Trophoblast cell (in vitro differentiated cells and primary cell): Measurements from ENCODE around the gene ICA1L.
"Not testable (repeated sequence)": the region's sequence is repeated elsewhere in the genome, so short reads cannot be mapped to it uniquely, and the experiment has no call there.

Experiments used
- DNase-seq, 2 donors: peaks; one replicate each; pipeline ENCODE4 v3.0.0-alpha.2; 2016
- H2AFZ ChIP-seq: 2 replicates; pipeline ENCODE4 v1.6.1; 2013; ENCODE audit warnings: low read length, moderate library complexity, mild to moderate bottlenecking; ENCODE audit not compliant: insufficient read depth, poor library complexity
- H2AK5ac ChIP-seq: 2 replicates; pipeline ENCODE4 v1.6.1; 2013; ENCODE audit warnings: mild to moderate bottlenecking, low read length
- H2BK120ac ChIP-seq: 2 replicates; pipeline ENCODE4 v1.6.1; 2013; ENCODE audit warnings: low read length, mild to moderate bottlenecking, moderate library complexity; ENCODE audit not compliant: insufficient read depth, poor library complexity
- H2BK12ac ChIP-seq: 2 replicates; pipeline ENCODE4 v1.6.1; 2013; ENCODE audit warnings: mild to moderate bottlenecking, low read length, moderate library complexity
- H2BK5ac ChIP-seq: 2 replicates; pipeline ENCODE4 v1.6.1; 2013; ENCODE audit warnings: low read length, low read depth, moderate library complexity, mild to moderate bottlenecking; ENCODE audit not compliant: poor library complexity
- H3K14ac ChIP-seq: 2 replicates; pipeline ENCODE4 v1.6.1; 2013; ENCODE audit warnings: mild to moderate bottlenecking, low read length
- H3K18ac ChIP-seq: 2 replicates; pipeline ENCODE4 v1.6.1; 2013; ENCODE audit warnings: mild to moderate bottlenecking, low read length
- H3K23ac ChIP-seq: 2 replicates; pipeline ENCODE4 v1.6.1; 2013; ENCODE audit warnings: low read length
- H3K27ac ChIP-seq: 2 replicates; pipeline ENCODE4 v1.5.1; 2013; ENCODE audit warnings: low read depth, mild to moderate bottlenecking, inconsistent platforms, low read length, moderate library complexity
- H3K27me3 ChIP-seq: 2 replicates; pipeline ENCODE4 v1.6.1; 2013; ENCODE audit warnings: inconsistent platforms, mild to moderate bottlenecking, low read length, moderate library complexity; ENCODE audit not compliant: insufficient read depth
- H3K36me3 ChIP-seq, 2 experiments: 1 replicate in 1 of 2; 2 replicates in 1 of 2; pipeline ENCODE4 v1.6.1; 2013; ENCODE audit warnings: low read length in 2 of 2, mild to moderate bottlenecking in 2 of 2, moderate library complexity in 1 of 2; ENCODE audit not compliant: insufficient read depth in 2 of 2, control insufficient read depth in 1 of 2
- H3K4ac ChIP-seq: 2 replicates; pipeline ENCODE4 v1.6.1; 2013; ENCODE audit warnings: low read depth, mild to moderate bottlenecking, low read length, moderate library complexity
- H3K4me1 ChIP-seq, 2 experiments: 1 replicate in 1 of 2; 2 replicates in 1 of 2; pipeline ENCODE4 v1.6.1; 2013; ENCODE audit warnings: low read length in 2 of 2, mild to moderate bottlenecking in 2 of 2, moderate library complexity in 1 of 2; ENCODE audit not compliant: insufficient read depth in 2 of 2, control insufficient read depth in 1 of 2
- H3K4me2 ChIP-seq: 2 replicates; pipeline ENCODE4 v1.6.1; 2013; ENCODE audit warnings: inconsistent platforms, mild to moderate bottlenecking, low read length, moderate library complexity
- H3K4me3 ChIP-seq: 2 replicates; pipeline ENCODE4 v1.5.1; 2013; ENCODE audit warnings: mild to moderate bottlenecking, low read depth, low read length, inconsistent platforms
- H3K79me1 ChIP-seq: one replicate; pipeline ENCODE4 v1.6.1; 2013; ENCODE audit warnings: low read length
- H3K79me2 ChIP-seq: 2 replicates; pipeline ENCODE4 v1.6.1; 2013; ENCODE audit warnings: low read length, mild to moderate bottlenecking; ENCODE audit not compliant: control insufficient read depth, insufficient read depth, poor library complexity
- H3K9ac ChIP-seq: 2 replicates; pipeline ENCODE4 v1.6.1; 2013; ENCODE audit warnings: mild to moderate bottlenecking, low read length
- H3K9me3 ChIP-seq: 2 replicates; pipeline ENCODE4 v1.6.1; 2013; ENCODE audit warnings: low read depth, mild to moderate bottlenecking, control low read depth, inconsistent platforms, low read length; ENCODE audit not compliant: insufficient read depth
- H4K12ac ChIP-seq: 2 replicates; pipeline ENCODE4 v1.6.1; 2013; ENCODE audit warnings: low read depth, mild to moderate bottlenecking, low read length, moderate library complexity
- H4K8ac ChIP-seq: 2 replicates; pipeline ENCODE4 v1.6.1; 2013; ENCODE audit warnings: low read depth, mild to moderate bottlenecking, low read length, moderate library complexity
- H4K91ac ChIP-seq: one replicate; pipeline ENCODE4 v1.6.1; 2013; ENCODE audit warnings: low read depth, mild to moderate bottlenecking, low read length, moderate library complexity
- WGBS: extraction: QIAGEN DNeasy Blood & Tissue Kit; methylation state at CpG from one replicate; pipeline ENCODE4 v1.1.7; 2013; ENCODE audit warnings: missing lambda C conversion rate; ENCODE audit not compliant: insufficient read length, insufficient coverage; ENCODE audit errors: extremely low coverage; 5-methylcytosine and 5-hydroxymethylcytosine counted together

The ICA1L gene

DNA sequence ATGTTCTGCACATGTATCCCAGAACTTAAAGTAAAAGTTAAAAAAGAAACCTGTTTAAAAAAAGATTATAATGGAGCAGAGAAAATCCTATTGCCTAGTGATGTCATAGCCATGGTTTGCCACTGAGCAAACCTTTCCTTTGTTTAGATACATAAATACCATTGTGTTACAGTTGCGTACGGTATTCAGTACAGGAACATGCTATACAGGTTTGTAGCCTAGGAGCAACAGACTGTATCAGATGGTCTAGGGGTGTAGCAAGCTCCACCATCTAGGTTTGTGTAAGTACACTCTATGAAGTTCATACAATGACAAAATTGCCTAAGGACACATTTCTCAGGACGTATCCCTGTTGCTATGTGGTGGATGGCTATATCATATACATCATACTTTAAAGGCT is 13.0 kb downstream of the ICA1L start:
- no peak overlapping the region for H2BK5ac ChIP-seq
- H2AK5ac ChIP-seq: no peak overlapping the region
- H4K12ac ChIP-seq: no peak overlapping the region
- H3K36me3 ChIP-seq: no peaks in the 10 kb centered on the region
- H3K4me2 ChIP-seq: no peak overlapping the region
- no peaks in the 10 kb centered on the region for H3K79me1 ChIP-seq
- no peak overlapping the region for H3K23ac ChIP-seq
- no peak overlapping the region for H3K14ac ChIP-seq
- H2BK120ac ChIP-seq: no peak overlapping the region
- peak; percentile 54 to 86 for DNase-seq
- no peak overlapping the region for H3K9ac ChIP-seq
- no peaks in the 10 kb centered on the region for H3K27me3 ChIP-seq
- no peak overlapping the region for H3K18ac ChIP-seq
- no peak overlapping the region for H4K8ac ChIP-seq
- no peak overlapping the region for H3K4ac ChIP-seq
- H2AFZ ChIP-seq: no peak overlapping the region
- no peaks in the 10 kb centered on the region for H3K4me1 ChIP-seq
- WGBS: no CpG with 5 or more reads among the region's 3 CpGs
- H3K9me3 ChIP-seq: no peaks in the 10 kb centered on the region
- H3K27ac ChIP-seq: no peak overlapping the region
- no peak overlapping the region for H2BK12ac ChIP-seq
- H3K79me2 ChIP-seq: no peaks in the 10 kb centered on the region
- no peak overlapping the region for H3K4me3 ChIP-seq
- no peak overlapping the region for H4K91ac ChIP-seq

DNA sequence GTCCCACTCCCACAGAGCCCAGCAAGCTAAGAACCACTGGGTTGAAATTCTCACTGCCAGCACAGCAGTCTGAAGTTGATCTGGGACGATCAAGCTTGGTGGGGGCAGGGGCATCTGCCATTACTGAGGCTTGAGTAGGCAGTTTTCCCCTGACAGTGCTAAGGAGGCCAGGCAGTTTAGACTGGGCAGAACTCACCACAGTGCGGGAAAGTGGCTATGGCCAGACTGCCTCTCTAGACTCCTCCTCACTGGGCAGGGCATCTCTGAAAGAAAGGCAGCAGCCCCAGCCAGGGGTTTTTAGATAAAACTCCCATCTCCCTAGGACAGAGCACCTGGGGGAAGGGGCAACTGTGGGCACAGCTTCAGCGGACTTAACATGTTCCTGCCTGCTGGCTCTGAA is 22.2 kb downstream of the ICA1L start:
- not testable (repeated sequence) for H3K27ac ChIP-seq, H3K14ac ChIP-seq, H3K36me3 ChIP-seq, H3K27me3 ChIP-seq, H3K4me3 ChIP-seq, H3K18ac ChIP-seq, DNase-seq, H3K23ac ChIP-seq, H2AK5ac ChIP-seq, H3K79me1 ChIP-seq, H3K9ac ChIP-seq, H3K4me1 ChIP-seq, H3K4ac ChIP-seq, H4K12ac ChIP-seq, H2AFZ ChIP-seq, H2BK5ac ChIP-seq, H3K4me2 ChIP-seq, H4K8ac ChIP-seq, H4K91ac ChIP-seq, H3K79me2 ChIP-seq, H2BK12ac ChIP-seq, H3K9me3 ChIP-seq, H2BK120ac ChIP-seq
- no CpG with 5 or more reads among the region's 3 CpGs for WGBS

DNA sequence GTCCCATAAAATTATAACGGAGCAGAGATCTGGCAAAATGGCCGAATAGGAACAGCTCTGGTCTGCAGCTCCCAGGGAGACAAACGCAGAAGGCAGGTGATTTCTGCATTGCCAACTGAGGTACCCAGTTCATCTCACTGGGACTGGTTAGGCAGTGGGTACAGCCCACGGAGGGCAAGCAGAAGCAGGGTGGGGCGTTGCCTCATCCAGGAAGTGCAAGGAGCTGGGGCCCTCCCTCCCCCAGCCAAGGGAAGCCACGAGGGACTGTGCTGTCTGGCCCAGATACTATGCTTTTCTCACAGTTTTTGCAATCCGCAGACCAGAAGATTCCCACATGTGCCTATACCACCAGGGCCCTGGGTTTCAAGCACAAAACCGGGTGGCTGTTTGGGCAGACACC is 22.8 kb downstream of the ICA1L start:
- Histone ChIP-seq H3K27ac (no peak overlapping the region), H3K4ac (no peak overlapping the region)

DNA sequence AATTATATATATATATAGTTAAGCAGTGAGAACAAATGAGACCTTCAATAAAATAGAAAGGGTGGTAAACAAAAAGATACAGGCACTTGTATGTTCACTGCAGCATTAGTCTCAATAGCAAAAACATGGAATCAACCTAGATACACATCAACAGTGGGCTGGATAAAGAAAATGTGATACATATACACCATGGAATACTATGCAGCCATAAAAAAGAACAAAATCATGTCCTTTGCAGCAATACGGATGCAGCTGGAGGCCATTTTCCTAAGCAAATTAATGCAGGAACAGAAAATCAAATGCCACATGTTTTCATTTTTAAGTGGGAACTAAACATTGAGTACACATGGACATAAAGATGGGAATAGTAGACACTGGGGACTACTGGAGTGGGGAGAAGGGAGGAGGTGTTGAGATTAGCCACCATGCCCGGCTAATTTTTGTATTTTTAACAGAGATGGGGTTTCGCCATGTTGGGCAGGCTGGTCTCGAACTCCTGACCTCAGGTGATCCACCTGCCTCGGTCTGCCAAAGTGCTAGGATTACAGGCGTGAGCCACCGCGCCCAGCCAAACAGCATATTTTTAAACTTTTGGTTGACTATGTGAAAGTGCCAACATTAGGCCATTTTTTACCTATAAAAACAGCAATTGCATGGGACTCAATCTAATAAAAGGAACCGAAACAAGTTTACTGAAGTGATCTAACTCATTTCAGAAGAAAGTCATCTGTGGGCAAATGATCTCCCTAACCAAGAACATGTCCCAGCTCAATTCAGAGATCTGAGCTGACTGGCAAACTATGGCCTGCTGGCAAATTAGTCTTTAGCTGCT is 23.7 kb downstream of the ICA1L start:
- Histone ChIP-seq H3K79me2 (no peaks in the 10 kb centered on the region), H4K12ac (no peak overlapping the region), H3K36me3 (no peaks in the 10 kb centered on the region), H4K8ac (no peak overlapping the region), H2BK5ac (no peak overlapping the region), H2BK12ac (no peak overlapping the region), H3K9ac (no peak overlapping the region), H3K18ac (no peak overlapping the region), H3K14ac (no peak overlapping the region), H3K9me3 (peaks cover 3% of the 10 kb centered on the region), H3K4me3 (no peak overlapping the region), H3K4me1 (no peaks in the 10 kb centered on the region), H2BK120ac (no peak overlapping the region), H2AFZ (no peak overlapping the region), H3K4me2 (no peak overlapping the region), H4K91ac (no peak overlapping the region), H3K79me1 (no peaks in the 10 kb centered on the region), H3K4ac (no peak overlapping the region), H3K27me3 (no peaks in the 10 kb centered on the region), H3K23ac (no peak overlapping the region), H2AK5ac (no peak overlapping the region), H3K27ac (no peak overlapping the region)
- no CpG with 5 or more reads among the region's 9 CpGs for WGBS
- DNase-seq: no peak

More for the DNA sequence above, 22.8 kb downstream of the ICA1L start:
- no peak overlapping the region for H3K4me2 ChIP-seq
- H3K4me3 ChIP-seq: no peak overlapping the region
- no peak overlapping the region for H2BK5ac ChIP-seq
- no peak overlapping the region for H2AK5ac ChIP-seq
- H4K91ac ChIP-seq: no peak overlapping the region
- no peaks in the 10 kb centered on the region for H3K79me2 ChIP-seq
- H3K79me1 ChIP-seq: no peaks in the 10 kb centered on the region
- no peak overlapping the region for H4K8ac ChIP-seq
- no peak overlapping the region for H3K14ac ChIP-seq
- no peaks in the 10 kb centered on the region for H3K36me3 ChIP-seq
- no peak overlapping the region for H2AFZ ChIP-seq
- no peaks in the 10 kb centered on the region for H3K9me3 ChIP-seq
- DNase-seq: no peak
- no peaks in the 10 kb centered on the region for H3K4me1 ChIP-seq
- H4K12ac ChIP-seq: no peak overlapping the region
- H3K18ac ChIP-seq: no peak overlapping the region
- no peak overlapping the region for H2BK12ac ChIP-seq
- H3K9ac ChIP-seq: no peak overlapping the region
- no peak overlapping the region for H2BK120ac ChIP-seq
- no peaks in the 10 kb centered on the region for H3K27me3 ChIP-seq
- no peak overlapping the region for H3K23ac ChIP-seq
- WGBS: no CpG with 5 or more reads among the region's 8 CpGs
